ENCODE measurements around the gene DPF3. TPM values are rescaled to one million over a fixed set of nuclear protein-coding genes. Genes with fewer than 3 reads are reported as not detected.

The DPF3 gene
- total RNA-seq, 1 experiment from 2014 or later = not detected

- Histone ChIP-seq H4K20me1 (ENCODE audit: insufficient read depth) (no peaks in the 10 kb centered on the region), H3K79me2 (ENCODE audit: low read depth) (no peaks in the 10 kb centered on the region), H3K27me3 (ENCODE audit: insufficient read depth, low read depth) (peaks cover 82% of the 10 kb centered on the region), H3K4me3 (no peak overlapping the region), H3K4me2 (no peak overlapping the region), H3K9me3 (ENCODE audit: insufficient read depth, low read depth) (no peaks in the 10 kb centered on the region), H3K36me3 (ENCODE audit: low read depth) (no peaks in the 10 kb centered on the region), H3F3A (ENCODE audit: insufficient read depth, low read depth) (no peaks in the 10 kb centered on the region), H3K27ac (no peak overlapping the region), H3K9me2 (ENCODE audit: insufficient read depth) (no peaks in the 10 kb centered on the region), H3K4me1 (replicated peaks; ENCODE audit: insufficient read depth) (no peaks in the 10 kb centered on the region), H2AFZ (no peak overlapping the region)
- TF ChIP-seq EZH2 (IDR thresholded peaks at IDR 0.05; ENCODE audit: low read depth) = no peak
- BruUV-seq (replicated peaks) = no TSS peak
- ChIA-PET CTCF (no interaction called here), POLR2A (ENCODE audit: unreplicated experiment) (no interaction called here)
- no peak for DNase-seq
- intact Hi-C loops (cut with micrococcal nuclease; ENCODE audit: unreplicated experiment) = no loop called here
Observed at GRCh38 chr14:72701605-72702004, 192.3 kb downstream of the DPF3 start.

- Histone ChIP-seq H3K36me3 (ENCODE audit: low read depth) (no peaks in the 10 kb centered on the region), H3K9me2 (ENCODE audit: insufficient read depth) (no peaks in the 10 kb centered on the region), H3K27me3 (ENCODE audit: insufficient read depth, low read depth) (peaks cover 78% of the 10 kb centered on the region), H3K4me3 (no peak overlapping the region), H2AFZ (no peak overlapping the region), H4K20me1 (ENCODE audit: insufficient read depth) (no peaks in the 10 kb centered on the region), H3K27ac (no peak overlapping the region), H3K79me2 (ENCODE audit: low read depth) (no peaks in the 10 kb centered on the region), H3K4me1 (replicated peaks; ENCODE audit: insufficient read depth) (no peaks in the 10 kb centered on the region), H3F3A (ENCODE audit: insufficient read depth, low read depth) (no peaks in the 10 kb centered on the region), H3K9me3 (ENCODE audit: insufficient read depth, low read depth) (no peaks in the 10 kb centered on the region), H3K4me2 (no peak overlapping the region)
- TF ChIP-seq EZH2 (IDR thresholded peaks at IDR 0.05; ENCODE audit: low read depth) = no peak
- TF ChIP-seq, protein P1, sequence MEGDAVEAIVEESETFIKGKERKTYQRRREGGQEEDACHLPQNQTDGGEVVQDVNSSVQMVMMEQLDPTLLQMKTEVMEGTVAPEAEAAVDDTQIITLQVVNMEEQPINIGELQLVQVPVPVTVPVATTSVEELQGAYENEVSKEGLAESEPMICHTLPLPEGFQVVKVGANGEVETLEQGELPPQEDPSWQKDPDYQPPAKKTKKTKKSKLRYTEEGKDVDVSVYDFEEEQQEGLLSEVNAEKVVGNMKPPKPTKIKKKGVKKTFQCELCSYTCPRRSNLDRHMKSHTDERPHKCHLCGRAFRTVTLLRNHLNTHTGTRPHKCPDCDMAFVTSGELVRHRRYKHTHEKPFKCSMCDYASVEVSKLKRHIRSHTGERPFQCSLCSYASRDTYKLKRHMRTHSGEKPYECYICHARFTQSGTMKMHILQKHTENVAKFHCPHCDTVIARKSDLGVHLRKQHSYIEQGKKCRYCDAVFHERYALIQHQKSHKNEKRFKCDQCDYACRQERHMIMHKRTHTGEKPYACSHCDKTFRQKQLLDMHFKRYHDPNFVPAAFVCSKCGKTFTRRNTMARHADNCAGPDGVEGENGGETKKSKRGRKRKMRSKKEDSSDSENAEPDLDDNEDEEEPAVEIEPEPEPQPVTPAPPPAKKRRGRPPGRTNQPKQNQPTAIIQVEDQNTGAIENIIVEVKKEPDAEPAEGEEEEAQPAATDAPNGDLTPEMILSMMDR (conservative IDR thresholded peaks at IDR 0.05) = no peak
- no peak for DNase-seq
- POLR2A ChIA-PET (ENCODE audit: unreplicated experiment) = no interaction called here
- BruUV-seq (replicated peaks) = no TSS peak
- CTCF ChIA-PET = no interaction called here
- intact Hi-C loops (cut with micrococcal nuclease; ENCODE audit: unreplicated experiment) = no loop called here
Observed at GRCh38 chr14:72701237-72701565, 192.7 kb downstream of the DPF3 start.

DNA sequence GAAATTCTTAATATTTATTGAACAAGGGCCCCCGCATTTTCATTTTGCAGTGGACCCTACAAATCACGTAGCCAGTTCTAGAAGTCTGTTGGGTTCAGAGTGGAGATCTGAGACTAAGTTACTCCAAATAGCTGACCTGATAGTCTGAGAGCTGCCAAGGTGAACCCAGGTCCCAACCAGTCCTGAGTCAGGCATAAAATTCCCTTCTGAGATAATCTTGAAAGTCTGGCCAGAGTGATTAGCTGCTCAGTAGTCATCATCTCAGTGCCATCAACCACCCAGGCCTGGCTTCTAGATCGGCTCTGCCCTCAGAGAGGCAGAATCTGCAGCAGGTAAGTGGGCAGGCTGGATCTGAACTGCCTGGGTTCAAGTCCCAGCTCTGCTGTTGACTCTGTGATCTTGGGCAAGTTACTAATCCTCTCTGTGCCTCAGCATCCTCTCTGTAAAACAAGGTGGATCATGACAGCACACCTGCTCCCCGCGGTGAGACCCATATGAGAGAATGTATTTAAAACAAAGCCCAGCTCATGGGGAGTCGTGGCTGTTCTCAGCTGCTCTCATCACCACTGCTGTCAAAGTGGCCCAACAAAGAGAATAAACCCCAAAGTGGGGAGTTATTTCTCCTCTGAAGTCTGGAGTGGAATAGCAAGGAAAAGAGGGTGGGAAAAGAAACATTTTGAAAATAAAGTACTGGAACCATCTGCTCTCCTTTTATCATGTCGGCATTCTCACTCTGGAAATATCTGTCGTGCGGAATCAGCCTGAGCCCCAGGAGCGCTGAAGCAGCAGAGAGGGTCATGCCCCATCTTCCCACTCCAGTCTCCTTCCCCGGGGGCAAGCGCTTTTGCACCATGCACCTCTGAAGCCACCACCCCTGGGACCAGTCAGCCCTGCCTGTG, 193.3 kb downstream of the DPF3 start:
- H3K4me1 ChIP-seq (replicated peaks; ENCODE audit: insufficient read depth) = no peaks in the 10 kb centered on the region
- H3K27ac ChIP-seq = no peak overlapping the region
- CTCF ChIA-PET = no interaction called here
- H3K36me3 ChIP-seq (ENCODE audit: low read depth) = no peaks in the 10 kb centered on the region
- no peaks in the 10 kb centered on the region for H3K9me2 ChIP-seq (ENCODE audit: insufficient read depth)
- no peaks in the 10 kb centered on the region for H4K20me1 ChIP-seq (ENCODE audit: insufficient read depth)
- BruUV-seq (replicated peaks) = no TSS peak
- POLR2A ChIA-PET (ENCODE audit: unreplicated experiment) = no interaction called here
- no peak overlapping the region for H3K4me3 ChIP-seq
- H3K9me3 ChIP-seq (ENCODE audit: insufficient read depth, low read depth) = no peaks in the 10 kb centered on the region
- H3F3A ChIP-seq (ENCODE audit: insufficient read depth, low read depth) = no peaks in the 10 kb centered on the region
- peaks cover 75% of the 10 kb centered on the region for H3K27me3 ChIP-seq (ENCODE audit: insufficient read depth, low read depth)
- TF ChIP-seq EZH2 (IDR thresholded peaks at IDR 0.05; ENCODE audit: low read depth) = no peak
- TF ChIP-seq, protein P1 (conservative IDR thresholded peaks at IDR 0.05) = no peak
- intact Hi-C loops (cut with micrococcal nuclease; ENCODE audit: unreplicated experiment) = no loop called here
- H3K79me2 ChIP-seq (ENCODE audit: low read depth) = no peaks in the 10 kb centered on the region
- no peak overlapping the region for H3K4me2 ChIP-seq
- H2AFZ ChIP-seq = no peak overlapping the region
- DNase-seq = no peak

- CTCF ChIA-PET = no interaction called here
- H2AFZ ChIP-seq = no peak overlapping the region
- no peak overlapping the region for H3K4me2 ChIP-seq
- H3K27me3 ChIP-seq (ENCODE audit: insufficient read depth, low read depth) = peaks cover 70% of the 10 kb centered on the region
- no peak for DNase-seq
- no peaks in the 10 kb centered on the region for H3K36me3 ChIP-seq (ENCODE audit: low read depth)
- no peaks in the 10 kb centered on the region for H3K79me2 ChIP-seq (ENCODE audit: low read depth)
- intact Hi-C loops (cut with micrococcal nuclease; ENCODE audit: unreplicated experiment) = no loop called here
- no TSS peak for BruUV-seq (replicated peaks)
- TF ChIP-seq, protein P1 (conservative IDR thresholded peaks at IDR 0.05) = no peak
- TF ChIP-seq EZH2 (IDR thresholded peaks at IDR 0.05; ENCODE audit: low read depth) = no peak
- no peaks in the 10 kb centered on the region for H4K20me1 ChIP-seq (ENCODE audit: insufficient read depth)
- H3F3A ChIP-seq (ENCODE audit: insufficient read depth, low read depth) = no peaks in the 10 kb centered on the region
- no peak overlapping the region for H3K27ac ChIP-seq
- H3K4me3 ChIP-seq = no peak overlapping the region
- no peaks in the 10 kb centered on the region for H3K9me2 ChIP-seq (ENCODE audit: insufficient read depth)
- no peaks in the 10 kb centered on the region for H3K4me1 ChIP-seq (replicated peaks; ENCODE audit: insufficient read depth)
- POLR2A ChIA-PET (ENCODE audit: unreplicated experiment) = no interaction called here
- H3K9me3 ChIP-seq (ENCODE audit: insufficient read depth, low read depth) = no peaks in the 10 kb centered on the region
Observed at GRCh38 chr14:72699852-72700257, 194.0 kb downstream of the DPF3 start.
